Muscle layer of duodenum (tissue), 2 donors: ENCODE measurements around the gene XRCC3.

Experiments used
- H3K27ac ChIP-seq: one replicate; pipeline ENCODE4 v1.7.0; 2013; ENCODE audit warnings: mild to moderate bottlenecking, low read length
- H3K27me3 ChIP-seq: one replicate; pipeline ENCODE4 v1.7.0; 2013; ENCODE audit warnings: low read depth, mild to moderate bottlenecking, control low read depth, low read length
- H3K36me3 ChIP-seq, 2 donors: one replicate each; pipeline ENCODE4 v1.7.0; 2013; ENCODE audit warnings: low read length in 2 of 2, control low read depth in 1 of 2, mild to moderate bottlenecking in 1 of 2; ENCODE audit not compliant: insufficient read depth in 2 of 2, control insufficient read depth in 1 of 2
- H3K4me1 ChIP-seq, 2 donors: one replicate each; pipeline ENCODE4 v1.7.0; 2013; ENCODE audit warnings: low read length in 2 of 2, mild to moderate bottlenecking in 2 of 2, control low read depth in 1 of 2, moderate library complexity in 1 of 2; ENCODE audit not compliant: insufficient read depth in 2 of 2, control insufficient read depth in 1 of 2
- H3K4me3 ChIP-seq, 2 donors: one replicate each; pipeline ENCODE4 v1.7.0; 2013; ENCODE audit warnings: low read length in 2 of 2, low read depth in 1 of 2, mild to moderate bottlenecking in 1 of 2
- H3K9me3 ChIP-seq, 2 donors: one replicate each; pipeline ENCODE4 v1.7.0; 2013; ENCODE audit warnings: low read length in 2 of 2, control low read depth in 1 of 2, mild to moderate bottlenecking in 1 of 2; ENCODE audit not compliant: control insufficient read depth in 1 of 2
- donor health status: healthy.

Gene XRCC3

DNA sequence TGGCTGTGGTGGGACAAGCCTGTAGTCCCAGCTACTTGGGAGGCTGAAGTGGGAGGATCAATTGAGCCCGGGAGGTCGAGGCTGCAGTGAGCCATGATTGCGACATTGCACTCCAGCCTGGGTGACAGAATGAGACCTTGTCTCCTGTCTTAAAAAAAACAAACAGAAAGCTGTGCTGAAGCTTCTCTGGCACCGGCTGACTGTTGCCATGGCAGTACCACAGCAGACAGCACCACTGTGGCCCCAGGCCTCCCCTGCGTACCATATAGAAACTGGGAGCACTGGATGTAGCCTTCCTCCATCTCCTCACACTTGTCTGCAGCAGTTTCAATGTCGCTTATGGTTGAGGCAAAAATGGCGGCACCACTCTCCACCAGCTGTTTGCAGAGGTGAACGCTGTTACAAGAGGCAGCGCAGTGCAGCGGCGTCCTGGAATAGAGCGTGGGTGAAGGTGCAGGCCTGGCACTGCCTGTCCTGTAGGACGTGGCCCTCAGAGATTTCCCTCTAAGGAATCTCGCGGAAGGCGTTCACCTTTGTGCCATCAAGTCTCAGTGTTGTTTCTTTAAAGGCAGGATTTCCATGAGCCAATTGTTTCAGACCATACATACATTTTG lies 22.3 kb upstream of the XRCC3 start:
- Histone ChIP-seq H3K4me1 (peaks cover 4 to 27% of the 10 kb centered on the region in 2 donors), H3K4me3 (no peak overlapping the region), H3K27me3 (no peaks in the 10 kb centered on the region), H3K9me3 (no peaks in the 10 kb centered on the region), H3K36me3 (peaks cover 22 to 31% of the 10 kb centered on the region in 2 donors), H3K27ac (no peak overlapping the region)

DNA sequence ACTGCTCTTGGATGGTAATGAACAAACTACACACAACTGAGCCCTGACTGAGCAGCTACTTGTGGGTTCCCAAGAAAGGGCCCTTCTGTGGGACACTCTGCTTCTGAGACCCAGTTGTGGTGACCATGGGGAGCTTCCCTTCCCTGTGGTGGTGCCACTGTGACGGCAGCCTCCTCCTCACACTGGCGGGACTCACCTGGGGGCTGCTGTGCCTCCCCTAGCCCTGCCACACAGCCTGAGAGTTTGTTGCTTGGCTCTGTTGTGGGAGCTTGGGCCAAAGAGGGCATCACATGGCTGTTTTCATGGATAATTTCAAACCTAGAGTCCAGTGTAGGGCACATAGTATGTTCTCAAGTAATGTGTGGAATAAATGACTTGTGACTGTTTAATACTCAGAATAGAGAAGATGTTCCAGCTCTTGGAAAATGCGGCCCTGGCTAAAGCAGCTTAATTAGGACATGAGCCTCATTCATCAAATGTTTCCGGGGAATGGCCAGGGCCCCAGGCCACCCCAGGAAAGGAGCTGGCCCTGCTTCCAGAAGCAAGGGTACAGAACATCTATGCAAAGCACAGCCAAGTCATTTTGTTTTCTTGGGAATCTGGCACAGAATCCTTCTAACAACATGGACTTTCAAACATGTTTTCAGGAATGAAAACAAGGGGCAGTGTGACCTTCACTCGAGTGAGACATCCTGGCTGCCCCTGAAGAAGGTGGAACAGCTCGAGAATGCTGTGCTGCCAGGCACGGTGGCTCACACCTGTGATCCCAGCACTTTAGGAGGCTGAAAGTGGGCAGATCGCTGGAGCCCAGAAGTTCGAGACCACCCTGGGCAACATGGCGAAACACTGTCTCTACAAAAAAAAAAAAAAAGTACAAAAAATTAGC lies 21.5 kb upstream of the XRCC3 start:
- Histone ChIP-seq H3K4me1 (peaks cover 4 to 27% of the 10 kb centered on the region in 2 donors), H3K9me3 (no peaks in the 10 kb centered on the region), H3K36me3 (peaks cover 28% of the 10 kb centered on the region in 2 donors), H3K4me3 (no peak overlapping the region), H3K27ac (no peak overlapping the region), H3K27me3 (no peaks in the 10 kb centered on the region)

DNA sequence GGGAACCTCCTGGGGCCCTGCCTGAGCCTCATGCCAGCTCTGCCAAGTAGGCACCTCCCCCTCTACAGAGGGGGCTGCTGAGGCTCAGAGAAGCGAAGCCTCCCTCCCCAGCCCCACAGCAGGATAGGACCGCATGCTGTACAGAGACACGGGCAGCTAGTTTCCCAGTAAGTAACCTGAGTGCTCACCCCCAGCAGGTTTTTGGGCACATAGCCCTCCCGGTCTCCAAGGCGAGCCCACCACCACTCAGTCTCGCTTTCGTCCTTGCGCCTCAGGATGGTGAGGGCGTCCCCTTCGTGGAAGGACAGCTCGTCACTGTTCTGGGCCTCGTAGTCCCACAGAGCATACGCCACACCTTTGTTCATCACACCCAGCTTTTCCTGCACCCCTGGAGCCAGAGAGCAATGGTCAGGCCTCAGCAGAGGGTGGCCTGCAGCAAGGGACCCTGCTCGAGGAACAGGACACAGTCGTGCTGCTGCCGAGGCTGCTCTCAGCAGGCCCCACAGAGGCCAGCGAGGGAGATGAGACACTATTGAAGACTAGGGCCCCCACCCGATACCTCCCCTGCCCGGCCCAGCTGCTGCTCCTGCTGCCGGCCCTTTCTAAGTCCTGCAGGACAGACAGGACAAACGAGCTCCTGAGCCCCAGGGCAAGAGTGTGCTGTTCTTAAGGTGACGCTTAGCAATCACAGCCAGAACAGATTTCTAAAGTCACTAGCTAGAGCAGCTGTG lies 20.7 kb upstream of the XRCC3 start:
- Histone ChIP-seq H3K9me3 (no peaks in the 10 kb centered on the region), H3K4me1 (peaks cover 4 to 27% of the 10 kb centered on the region in 2 donors), H3K36me3 (peaks cover 27 to 28% of the 10 kb centered on the region in 2 donors), H3K4me3 (no peak overlapping the region), H3K27ac (no peak overlapping the region), H3K27me3 (no peaks in the 10 kb centered on the region)

DNA sequence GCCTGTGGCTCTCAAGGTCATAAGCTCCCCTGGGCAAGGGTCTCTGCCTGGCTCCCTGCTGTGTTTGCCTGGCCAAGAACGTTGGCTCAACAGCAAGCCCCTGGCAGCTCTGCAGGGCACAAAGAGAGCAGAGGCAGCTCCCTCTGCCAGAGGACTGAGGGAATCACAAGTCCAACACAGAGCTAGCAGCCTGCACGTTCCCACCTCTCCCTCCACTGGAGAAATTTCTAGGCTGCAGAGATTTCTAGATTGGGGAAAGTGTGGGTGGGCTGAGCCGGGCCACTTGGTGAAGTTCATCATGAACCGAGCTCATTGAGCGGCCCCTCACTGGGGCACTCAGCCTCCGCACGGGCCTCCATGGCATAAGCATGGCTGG lies 20.2 kb upstream of the XRCC3 start:
- peaks cover 27 to 28% of the 10 kb centered on the region in 2 donors for H3K36me3 ChIP-seq
- no peaks in the 10 kb centered on the region for H3K9me3 ChIP-seq
- no peaks in the 10 kb centered on the region for H3K27me3 ChIP-seq
- H3K27ac ChIP-seq, result no peak overlapping the region
- peaks cover 4 to 29% of the 10 kb centered on the region in 2 donors for H3K4me1 ChIP-seq
- no peak overlapping the region for H3K4me3 ChIP-seq

DNA sequence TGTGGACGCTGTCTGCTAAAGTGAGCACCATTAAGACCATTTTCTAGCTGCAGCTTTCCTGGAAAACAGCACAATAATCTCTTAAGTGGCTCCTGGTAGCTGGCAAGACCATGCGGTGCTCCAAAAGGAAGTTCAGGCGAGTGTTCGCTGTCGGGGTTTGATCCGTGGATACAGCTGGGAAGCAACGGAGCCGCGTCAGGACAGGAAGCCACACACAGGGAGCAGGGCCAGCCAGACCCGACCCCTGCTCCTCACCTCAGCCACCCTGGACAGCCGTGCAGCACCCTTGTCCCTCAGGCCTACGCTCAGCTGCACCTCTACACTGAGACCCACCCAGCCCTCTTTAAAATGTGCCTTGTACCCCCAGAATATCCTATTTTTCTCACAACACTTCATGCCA lies 19.8 kb upstream of the XRCC3 start:
- no peaks in the 10 kb centered on the region for H3K27me3 ChIP-seq
- no peaks in the 10 kb centered on the region for H3K9me3 ChIP-seq
- no peak overlapping the region for H3K4me3 ChIP-seq
- peaks cover 4 to 30% of the 10 kb centered on the region in 2 donors for H3K4me1 ChIP-seq
- peaks cover 27 to 32% of the 10 kb centered on the region in 2 donors for H3K36me3 ChIP-seq
- H3K27ac ChIP-seq, result no peak overlapping the region

DNA sequence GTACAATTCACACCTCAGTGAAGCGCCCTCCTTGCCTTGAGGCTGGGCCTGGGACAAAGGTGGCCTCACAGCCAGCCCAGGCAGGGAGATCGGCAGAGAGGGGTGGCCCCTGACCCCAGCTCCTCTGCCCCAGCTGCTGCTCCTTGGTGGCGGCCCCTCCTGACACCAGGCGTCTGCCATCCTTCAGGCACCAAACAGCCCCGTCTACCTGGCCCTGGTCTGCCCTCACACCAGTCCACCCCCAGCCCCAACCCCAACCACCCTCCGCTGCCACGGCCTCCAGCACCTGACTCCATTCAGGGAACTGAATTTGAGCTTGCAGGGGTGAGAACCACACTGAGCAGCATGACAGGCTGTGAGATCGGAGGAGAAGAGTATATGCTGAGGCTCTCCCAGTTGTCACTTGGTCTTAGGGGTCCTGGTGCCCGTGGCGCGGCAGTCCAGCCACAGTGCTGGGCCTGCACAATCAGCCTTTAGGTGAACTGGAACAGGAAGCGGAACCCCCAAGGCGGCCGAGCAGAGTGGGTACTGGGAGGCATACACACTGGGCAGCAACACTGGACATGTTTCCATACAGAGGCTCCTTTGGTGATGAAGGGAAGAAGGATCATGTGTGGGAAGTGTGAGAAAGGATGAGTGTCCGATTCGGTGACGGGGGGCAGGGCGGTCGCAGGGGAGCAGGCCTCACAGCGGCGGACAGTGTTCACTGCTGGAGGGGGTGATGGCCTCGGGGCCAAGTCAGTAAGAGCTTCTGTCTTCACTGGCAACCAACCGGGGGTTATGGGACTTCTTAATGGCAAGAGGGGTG lies 19.0 kb upstream of the XRCC3 start:
- Histone ChIP-seq H3K27ac (no peak overlapping the region), H3K36me3 (peaks cover 29 to 33% of the 10 kb centered on the region in 2 donors), H3K4me1 (peaks cover 4 to 30% of the 10 kb centered on the region in 2 donors)

DNA sequence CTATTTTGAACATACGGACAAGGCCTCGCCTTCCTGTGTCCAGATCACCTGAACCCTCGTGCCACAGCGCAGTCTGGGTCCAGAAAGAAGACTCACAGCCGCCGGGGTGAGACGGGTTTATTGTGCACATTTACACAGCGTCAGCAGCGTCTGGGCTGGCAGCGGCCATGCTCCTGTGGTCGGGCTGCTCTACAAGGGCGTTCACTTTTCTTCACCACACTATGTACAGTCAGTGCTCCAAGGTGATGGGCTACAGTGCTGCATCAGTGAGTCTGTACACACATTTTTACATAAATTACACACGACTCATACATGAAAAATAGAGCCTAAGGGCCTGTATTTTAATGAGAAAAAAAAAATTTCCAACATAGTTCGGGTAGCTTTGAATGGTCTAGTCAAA lies 18.4 kb upstream of the XRCC3 start:
- Histone ChIP-seq H3K9me3 (no peaks in the 10 kb centered on the region), H3K4me3 (no peak overlapping the region), H3K36me3 (peaks cover 34 to 39% of the 10 kb centered on the region in 2 donors), H3K27ac (no peak overlapping the region), H3K27me3 (no peaks in the 10 kb centered on the region), H3K4me1 (peaks cover 4 to 30% of the 10 kb centered on the region in 2 donors)

More for the DNA sequence above, 19.0 kb upstream of the XRCC3 start:
- Histone ChIP-seq H3K9me3 (no peaks in the 10 kb centered on the region), H3K4me3 (no peak overlapping the region), H3K27me3 (no peaks in the 10 kb centered on the region)

DNA sequence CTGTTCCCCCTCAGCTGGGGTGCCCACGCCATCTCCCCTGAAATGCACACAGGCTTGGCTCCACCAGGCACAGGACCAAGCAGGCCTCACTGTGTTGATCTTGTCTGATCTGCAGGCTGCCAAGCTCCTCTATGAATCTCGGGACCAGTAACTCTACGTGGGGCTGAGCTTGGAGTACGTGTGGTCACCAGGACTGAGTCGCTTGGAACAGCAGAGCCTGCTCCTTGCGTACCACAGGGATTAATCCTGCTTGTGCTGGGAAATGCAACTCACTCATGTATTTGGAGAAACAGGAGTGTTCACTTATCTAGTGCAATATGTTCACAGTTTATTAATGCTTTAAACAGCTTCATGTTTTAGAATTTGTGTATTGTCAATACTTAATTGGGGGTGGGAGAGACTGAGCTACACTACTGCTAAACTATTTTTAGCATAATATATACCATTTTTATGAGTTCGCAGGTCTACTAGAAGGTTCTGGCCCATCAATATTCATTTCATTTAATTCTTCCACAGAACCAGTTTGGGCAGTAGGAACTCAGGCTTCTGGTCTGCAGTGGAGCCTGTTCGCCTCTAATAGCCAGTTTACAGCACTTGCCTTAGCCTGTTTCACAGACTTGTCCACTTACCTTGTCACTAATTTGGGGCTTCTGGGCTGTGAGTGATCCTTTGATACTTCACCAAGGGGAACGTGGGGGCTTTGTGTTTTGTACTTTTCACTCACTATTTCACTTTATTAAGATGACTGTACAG lies 17.8 kb upstream of the XRCC3 start:
- peaks cover 34 to 45% of the 10 kb centered on the region in 2 donors for H3K36me3 ChIP-seq
- no peak overlapping the region for H3K4me3 ChIP-seq
- no peaks in the 10 kb centered on the region for H3K9me3 ChIP-seq
- H3K4me1 ChIP-seq, result peaks cover 4 to 30% of the 10 kb centered on the region in 2 donors
- H3K27me3 ChIP-seq, result no peaks in the 10 kb centered on the region
- no peak overlapping the region for H3K27ac ChIP-seq

DNA sequence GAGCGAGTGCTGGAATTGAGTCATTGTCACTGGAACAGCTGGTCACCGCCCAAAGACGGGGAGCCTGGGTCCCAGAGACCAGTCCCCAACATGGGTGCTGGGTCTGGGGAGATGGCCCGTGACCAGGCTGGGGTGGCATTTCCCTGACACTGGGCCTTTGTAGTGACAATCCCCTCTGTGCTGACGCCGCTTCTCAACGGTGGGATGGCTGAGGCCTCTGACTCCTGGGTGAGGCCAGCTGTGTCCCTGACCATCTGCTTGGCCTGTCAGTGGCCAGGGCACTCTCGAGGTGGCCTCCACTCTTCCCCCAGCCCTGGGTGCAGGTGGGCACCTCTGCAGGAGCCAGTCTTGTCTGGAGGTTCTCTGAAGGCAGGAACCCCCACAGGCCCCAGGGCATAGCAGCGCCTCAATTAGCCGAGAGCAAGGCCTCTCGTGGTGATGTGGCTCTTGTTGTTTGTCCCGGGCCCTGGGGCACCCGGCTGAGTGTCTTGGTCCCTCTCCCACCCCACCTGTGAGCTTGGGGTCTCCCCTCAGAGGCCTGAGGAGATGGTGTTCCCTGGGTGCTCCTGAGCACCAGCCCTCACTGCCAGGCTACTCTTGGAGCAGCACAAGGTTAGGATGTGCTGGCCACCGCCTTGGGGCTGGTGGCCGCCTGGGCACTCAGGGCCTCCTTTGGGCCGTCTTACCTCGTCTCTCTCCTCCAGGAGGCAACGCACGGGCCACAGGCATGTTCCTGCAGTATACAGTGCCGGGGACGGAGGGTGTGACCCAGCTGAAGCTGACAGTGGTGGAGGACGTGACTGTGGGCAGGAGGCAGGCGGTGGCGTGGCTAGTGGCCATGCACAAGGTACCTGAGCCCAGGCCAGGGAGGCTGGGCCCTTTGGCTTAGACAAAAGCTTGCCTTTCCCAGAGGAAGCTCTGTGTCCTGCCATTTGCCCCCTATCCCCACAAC lies 16.9 kb upstream of the XRCC3 start:
- H3K27ac ChIP-seq, result no peak overlapping the region
- no peaks in the 10 kb centered on the region for H3K27me3 ChIP-seq
- peaks cover 34 to 52% of the 10 kb centered on the region in 2 donors for H3K36me3 ChIP-seq
- H3K4me3 ChIP-seq, result no peak overlapping the region
- no peaks in the 10 kb centered on the region for H3K9me3 ChIP-seq
- H3K4me1 ChIP-seq, result peaks cover 4 to 26% of the 10 kb centered on the region in 2 donors
